ENCODE data around the gene STAT3.

DNA sequence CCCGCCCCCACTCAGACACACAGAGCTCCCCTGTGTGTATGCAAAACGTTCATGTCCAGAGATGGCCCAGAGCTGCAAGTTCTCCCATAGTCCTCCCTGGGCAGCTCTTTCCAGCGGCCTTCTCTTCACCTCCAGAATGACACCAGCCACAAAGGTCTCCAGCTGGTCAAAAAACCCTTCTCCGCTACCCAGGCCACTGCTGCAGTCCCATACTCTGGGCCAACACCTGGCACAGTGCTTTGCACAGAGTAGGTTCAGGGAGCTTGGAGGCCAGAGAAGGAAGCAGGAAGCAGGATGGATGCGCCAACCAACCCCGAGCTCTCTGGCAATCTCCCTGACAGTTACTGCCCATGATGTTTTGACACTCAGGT, 110.9 kb downstream of the STAT3 start:
- TF ChIP-seq EZH2 (IDR thresholded peaks at IDR 0.05; ENCODE audit: borderline replicate concordance, low read depth, low read length, severe bottlenecking) = no peak
- TF ChIP-seq, protein P1, sequence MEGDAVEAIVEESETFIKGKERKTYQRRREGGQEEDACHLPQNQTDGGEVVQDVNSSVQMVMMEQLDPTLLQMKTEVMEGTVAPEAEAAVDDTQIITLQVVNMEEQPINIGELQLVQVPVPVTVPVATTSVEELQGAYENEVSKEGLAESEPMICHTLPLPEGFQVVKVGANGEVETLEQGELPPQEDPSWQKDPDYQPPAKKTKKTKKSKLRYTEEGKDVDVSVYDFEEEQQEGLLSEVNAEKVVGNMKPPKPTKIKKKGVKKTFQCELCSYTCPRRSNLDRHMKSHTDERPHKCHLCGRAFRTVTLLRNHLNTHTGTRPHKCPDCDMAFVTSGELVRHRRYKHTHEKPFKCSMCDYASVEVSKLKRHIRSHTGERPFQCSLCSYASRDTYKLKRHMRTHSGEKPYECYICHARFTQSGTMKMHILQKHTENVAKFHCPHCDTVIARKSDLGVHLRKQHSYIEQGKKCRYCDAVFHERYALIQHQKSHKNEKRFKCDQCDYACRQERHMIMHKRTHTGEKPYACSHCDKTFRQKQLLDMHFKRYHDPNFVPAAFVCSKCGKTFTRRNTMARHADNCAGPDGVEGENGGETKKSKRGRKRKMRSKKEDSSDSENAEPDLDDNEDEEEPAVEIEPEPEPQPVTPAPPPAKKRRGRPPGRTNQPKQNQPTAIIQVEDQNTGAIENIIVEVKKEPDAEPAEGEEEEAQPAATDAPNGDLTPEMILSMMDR (IDR thresholded peaks at IDR 0.05; ENCODE audit: borderline replicate concordance, extremely low read depth, low read length, poor library complexity, severe bottlenecking) = no peak
